Fibroblast of skin of back (primary cell): Measurements from ENCODE around the gene HTRA1.
A peak's percentile ranks its signal among the peaks of the same experiment; 100 is the strongest.

Experiments
- DNase-seq: peaks from one replicate; pipeline ENCODE4 v3.0.0-alpha.2; 2013

HTRA1 gene

GRCh38 chr10:122497241-122497640 lies 35.9 kb downstream of the HTRA1 start:
- no peak for DNase-seq

- DNase-seq = no peak
Observed at GRCh38 chr10:122498521-122498920, 37.2 kb downstream of the HTRA1 start.

GRCh38 chr10:122499012-122499411 lies 37.7 kb downstream of the HTRA1 start:
- no peak for DNase-seq

GRCh38 chr10:122499491-122499941 lies 38.2 kb downstream of the HTRA1 start:
- DNase-seq = peak; percentile 47

GRCh38 chr10:122500194-122500593 lies 38.8 kb downstream of the HTRA1 start:
- no peak for DNase-seq

- no peak for DNase-seq
Observed at GRCh38 chr10:122500726-122501125, 39.4 kb downstream of the HTRA1 start.

GRCh38 chr10:122503012-122503411 lies 41.7 kb downstream of the HTRA1 start:
- peak; percentile 22 for DNase-seq

- DNase-seq = no peak
Observed at GRCh38 chr10:122503886-122504609, 42.7 kb downstream of the HTRA1 start.

GRCh38 chr10:122504610-122504950 lies 43.2 kb downstream of the HTRA1 start:
- DNase-seq = peak; percentile 96

- DNase-seq = no peak
Observed at GRCh38 chr10:122505011-122505410, 43.7 kb downstream of the HTRA1 start.

GRCh38 chr10:122505885-122506645 lies 44.7 kb downstream of the HTRA1 start:
- no peak for DNase-seq

- no peak for DNase-seq
Observed at GRCh38 chr10:122507616-122508015, 46.3 kb downstream of the HTRA1 start.

- DNase-seq = no peak
Observed at GRCh38 chr10:122508021-122508420, 46.7 kb downstream of the HTRA1 start.

GRCh38 chr10:122509323-122509722 lies 48.0 kb downstream of the HTRA1 start:
- no peak for DNase-seq

GRCh38 chr10:122510326-122510725 lies 49.0 kb downstream of the HTRA1 start:
- DNase-seq = no peak

- no peak for DNase-seq
Observed at GRCh38 chr10:122510736-122511135, 49.4 kb downstream of the HTRA1 start.

GRCh38 chr10:122513053-122513452 lies 51.7 kb downstream of the HTRA1 start:
- DNase-seq = no peak

- no peak for DNase-seq
Observed at GRCh38 chr10:122514045-122514840, 52.9 kb downstream of the HTRA1 start.

- DNase-seq = no peak
Observed at GRCh38 chr10:122515022-122515424, 53.7 kb downstream of the HTRA1 start.

GRCh38 chr10:122515588-122516231 lies 54.4 kb downstream of the HTRA1 start:
- DNase-seq = no peak

GRCh38 chr10:122516734-122517133 lies 55.4 kb downstream of the HTRA1 start:
- DNase-seq = no peak

- no peak for DNase-seq
Observed at GRCh38 chr10:122519144-122519543, 57.8 kb downstream of the HTRA1 start.

- no peak for DNase-seq
Observed at GRCh38 chr10:122519873-122520272, 58.5 kb downstream of the HTRA1 start.
